DND-41 (cell line): ENCODE data around the gene DRAM2.
"Not testable (repeated sequence)": the region's sequence is repeated elsewhere in the genome, so short reads cannot be mapped to it uniquely, and the experiment has no call there.

ENCODE experiments used
- EZH2 ChIP-seq: IDR thresholded peaks from 3 replicates; pipeline ENCODE4 v1.6.1; 2012; ENCODE audit warnings: borderline replicate concordance, low read depth, mild to moderate bottlenecking, moderate library complexity, low read length, inconsistent platforms; ENCODE audit not compliant: severe bottlenecking
- TF ChIP-seq, protein P1 (sequence below): IDR thresholded peaks from 2 replicates; pipeline ENCODE4 v1.5.1; 2012; ENCODE audit warnings: borderline replicate concordance, low read length, moderate library complexity, mild to moderate bottlenecking; ENCODE audit not compliant: poor library complexity, severe bottlenecking; ENCODE audit errors: extremely low read depth

DNA sequence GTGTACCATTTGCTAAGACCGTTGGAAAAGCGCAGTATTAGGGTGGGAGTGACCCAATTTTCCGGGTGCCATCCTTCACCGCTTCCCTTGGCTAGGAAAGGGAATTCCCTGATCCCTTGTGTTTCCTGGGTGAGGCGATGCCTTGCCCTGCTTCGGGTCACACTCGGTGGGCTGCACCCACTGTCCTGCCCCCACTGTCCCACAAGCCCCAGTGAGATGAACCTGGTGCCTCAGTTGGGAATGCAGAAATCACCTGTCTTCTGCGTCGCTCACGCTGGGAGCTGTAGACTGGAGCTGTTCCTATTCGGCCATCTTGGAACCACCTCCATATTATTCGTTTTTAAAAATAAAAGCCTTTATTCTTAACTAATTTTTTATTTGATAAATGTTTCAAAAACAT is 60.6 kb downstream of the DRAM2 start:
- TF ChIP-seq, protein P1, sequence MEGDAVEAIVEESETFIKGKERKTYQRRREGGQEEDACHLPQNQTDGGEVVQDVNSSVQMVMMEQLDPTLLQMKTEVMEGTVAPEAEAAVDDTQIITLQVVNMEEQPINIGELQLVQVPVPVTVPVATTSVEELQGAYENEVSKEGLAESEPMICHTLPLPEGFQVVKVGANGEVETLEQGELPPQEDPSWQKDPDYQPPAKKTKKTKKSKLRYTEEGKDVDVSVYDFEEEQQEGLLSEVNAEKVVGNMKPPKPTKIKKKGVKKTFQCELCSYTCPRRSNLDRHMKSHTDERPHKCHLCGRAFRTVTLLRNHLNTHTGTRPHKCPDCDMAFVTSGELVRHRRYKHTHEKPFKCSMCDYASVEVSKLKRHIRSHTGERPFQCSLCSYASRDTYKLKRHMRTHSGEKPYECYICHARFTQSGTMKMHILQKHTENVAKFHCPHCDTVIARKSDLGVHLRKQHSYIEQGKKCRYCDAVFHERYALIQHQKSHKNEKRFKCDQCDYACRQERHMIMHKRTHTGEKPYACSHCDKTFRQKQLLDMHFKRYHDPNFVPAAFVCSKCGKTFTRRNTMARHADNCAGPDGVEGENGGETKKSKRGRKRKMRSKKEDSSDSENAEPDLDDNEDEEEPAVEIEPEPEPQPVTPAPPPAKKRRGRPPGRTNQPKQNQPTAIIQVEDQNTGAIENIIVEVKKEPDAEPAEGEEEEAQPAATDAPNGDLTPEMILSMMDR = not testable (repeated sequence)
- not testable (repeated sequence) for TF ChIP-seq EZH2
